Measurements from ENCODE around the gene LBH. TPM values are rescaled to one million over a fixed set of nuclear protein-coding genes. Genes with fewer than 3 reads are reported as not detected.

LBH gene
- total RNA-seq, 2 experiments from 2014 or later: 3.0 to 3.7 TPM

- peak overlapping the region; percentile 39 for H3K4me2 ChIP-seq (ENCODE audit: low read length)
- H4K20me1 ChIP-seq (ENCODE audit: insufficient read depth, low read length): no peaks in the 10 kb centered on the region
- no peaks in the 10 kb centered on the region for H3K9me3 ChIP-seq (ENCODE audit: low read length)
- no peak overlapping the region for H3K27ac ChIP-seq (ENCODE audit: low read depth, low read length, poor library complexity, severe bottlenecking)
- no peaks in the 10 kb centered on the region for H3K9me2 ChIP-seq (ENCODE audit: insufficient read depth, low read length)
- no peaks in the 10 kb centered on the region for H3K36me3 ChIP-seq (ENCODE audit: insufficient read depth, low read length)
- TF ChIP-seq EZH2phosphoT487 (IDR thresholded peaks at IDR 0.05; ENCODE audit: borderline replicate concordance, low read depth, low read length) (no peak), CTCF (conservative IDR thresholded peaks at IDR 0.05; ENCODE audit: low read length) (no peak)
- H3K4me1 ChIP-seq (ENCODE audit: insufficient read depth, low read length, poor library complexity, severe bottlenecking): peaks cover 22% of the 10 kb centered on the region
- CTCF ChIA-PET (ENCODE audit: unreplicated experiment): no interaction called here
- intact Hi-C loops (cut with micrococcal nuclease; ENCODE audit: unreplicated experiment): loop anchor here (2.0 kb wide), 1 partner anchor 71 kb away; no protein-coding TSS in a partner anchor
- no peak overlapping the region for H3K4me3 ChIP-seq (ENCODE audit: low read depth, low read length, poor library complexity, severe bottlenecking)
- BruUV-seq (replicated peaks): no TSS peak
- peak overlapping the region; percentile 81; the same call in 1 of the 2 replicates for H2AFZ ChIP-seq (ENCODE audit: low read length)
- POLR2A ChIA-PET: interaction anchor here (0.6 to 3.7 kb wide), 11 partner anchors 9 to 1799 kb away, joined by 3 to 30 read pairs (median 6); no protein-coding TSS in a partner anchor
- no peak for DNase-seq (ENCODE audit: low spot score)
- H3K79me2 ChIP-seq (ENCODE audit: insufficient read depth, low read depth, low read length): no peaks in the 10 kb centered on the region
These were observed 34.0 kb downstream of the LBH start for GRCh38 chr2:30265052-30266015.

- Histone ChIP-seq H3K4me2 (ENCODE audit: low read length) (peak overlapping the region; percentile 39), H2AFZ (ENCODE audit: low read length) (peak overlapping the region; percentile 81; the same call in 1 of the 2 replicates), H3K9me3 (ENCODE audit: low read length) (no peaks in the 10 kb centered on the region), H3K79me2 (ENCODE audit: insufficient read depth, low read depth, low read length) (no peaks in the 10 kb centered on the region), H3K4me1 (ENCODE audit: insufficient read depth, low read length, poor library complexity, severe bottlenecking) (peaks cover 22% of the 10 kb centered on the region), H3K27ac (ENCODE audit: low read depth, low read length, poor library complexity, severe bottlenecking) (no peak overlapping the region), H3K36me3 (ENCODE audit: insufficient read depth, low read length) (no peaks in the 10 kb centered on the region), H4K20me1 (ENCODE audit: insufficient read depth, low read length) (no peaks in the 10 kb centered on the region), H3K4me3 (ENCODE audit: low read depth, low read length, poor library complexity, severe bottlenecking) (no peak overlapping the region), H3K9me2 (ENCODE audit: insufficient read depth, low read length) (no peaks in the 10 kb centered on the region)
- ChIA-PET POLR2A (interaction anchor here (0.5 to 3.7 kb wide), 12 partner anchors 10 to 1798 kb away, joined by 3 to 30 read pairs (median 5); no protein-coding TSS in a partner anchor), CTCF (ENCODE audit: unreplicated experiment) (interaction anchor here (0.9 kb wide), 1 partner anchor 14 kb away, joined by 3 read pairs; no protein-coding TSS in a partner anchor)
- peak; percentile 67 for DNase-seq (ENCODE audit: low spot score)
- intact Hi-C loops (cut with micrococcal nuclease; ENCODE audit: unreplicated experiment): loop anchor here (2.0 kb wide), 1 partner anchor 71 kb away; no protein-coding TSS in a partner anchor
- TF ChIP-seq EZH2phosphoT487 (IDR thresholded peaks at IDR 0.05; ENCODE audit: borderline replicate concordance, low read depth, low read length) (no peak), CTCF (conservative IDR thresholded peaks at IDR 0.05; ENCODE audit: low read length) (no peak)
- no TSS peak for BruUV-seq (replicated peaks)
These were observed 34.8 kb downstream of the LBH start for GRCh38 chr2:30266051-30266621.

All from OCI-LY7 (cell line).